ENCODE data around the gene PEX10.

- TF ChIP-seq, protein P1, sequence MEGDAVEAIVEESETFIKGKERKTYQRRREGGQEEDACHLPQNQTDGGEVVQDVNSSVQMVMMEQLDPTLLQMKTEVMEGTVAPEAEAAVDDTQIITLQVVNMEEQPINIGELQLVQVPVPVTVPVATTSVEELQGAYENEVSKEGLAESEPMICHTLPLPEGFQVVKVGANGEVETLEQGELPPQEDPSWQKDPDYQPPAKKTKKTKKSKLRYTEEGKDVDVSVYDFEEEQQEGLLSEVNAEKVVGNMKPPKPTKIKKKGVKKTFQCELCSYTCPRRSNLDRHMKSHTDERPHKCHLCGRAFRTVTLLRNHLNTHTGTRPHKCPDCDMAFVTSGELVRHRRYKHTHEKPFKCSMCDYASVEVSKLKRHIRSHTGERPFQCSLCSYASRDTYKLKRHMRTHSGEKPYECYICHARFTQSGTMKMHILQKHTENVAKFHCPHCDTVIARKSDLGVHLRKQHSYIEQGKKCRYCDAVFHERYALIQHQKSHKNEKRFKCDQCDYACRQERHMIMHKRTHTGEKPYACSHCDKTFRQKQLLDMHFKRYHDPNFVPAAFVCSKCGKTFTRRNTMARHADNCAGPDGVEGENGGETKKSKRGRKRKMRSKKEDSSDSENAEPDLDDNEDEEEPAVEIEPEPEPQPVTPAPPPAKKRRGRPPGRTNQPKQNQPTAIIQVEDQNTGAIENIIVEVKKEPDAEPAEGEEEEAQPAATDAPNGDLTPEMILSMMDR (IDR thresholded peaks at IDR 0.05; ENCODE audit: poor library complexity, severe bottlenecking) = no peak
- TF ChIP-seq REST (IDR thresholded peaks at IDR 0.05; ENCODE audit: borderline replicate concordance) = no peak
Measured at GRCh38 chr1:2455757-2456156, 43.4 kb upstream of the PEX10 start.

Measured in neural cell (in vitro differentiated cells).